ENCODE measurements around the gene SLC47A2. TPM values are rescaled to one million over a fixed set of nuclear protein-coding genes. Genes with fewer than 3 reads are reported as not detected.

Gene SLC47A2
- total and polyA plus RNA-seq, 9 of the 15 experiments (the other 6 are each of a cell fraction or from before 2014, with no cell fraction given) = not detected

GRCh38 chr17:19742495-19742894 lies 26.1 kb upstream of the SLC47A2 start:
- CTCF ChIA-PET (ENCODE audit: low intra/inter-chr PET ratio) = no interaction called here
- H3K36me3 ChIP-seq (ENCODE audit: control insufficient read depth, insufficient read depth, low read length) = no peaks in the 10 kb centered on the region
- intact Hi-C loops (cut with micrococcal nuclease) (no loop called here), in situ Hi-C loops (cut with MboI) (no loop called here)
- no peak overlapping the region for H3K4me2 ChIP-seq (ENCODE audit: insufficient read depth, low read length)
- ATAC-seq (no peak), FAIRE-seq (no peak), DNase-seq (ENCODE audit: extremely low read depth in 1 of 4, low spot score in 3 of 4) (no peak)
- no peak overlapping the region for H3K9ac ChIP-seq (ENCODE audit: insufficient read depth in 1 of 2, low read depth in 2 of 2, low read length in 2 of 2)
- H3K9me1 ChIP-seq (ENCODE audit: control insufficient read depth, insufficient read depth, low read length) = no peaks in the 10 kb centered on the region
- H3K4me1 ChIP-seq (replicated peaks in 1 of 2; ENCODE audit: control insufficient read depth in 2 of 2, insufficient read depth in 2 of 2, low read length in 2 of 2) = peaks cover 0 to 5% of the 10 kb centered on the region in 2 experiments; a peak in 1 of 5 replicates
- H3K9me3 ChIP-seq (replicated peaks; ENCODE audit: control insufficient read depth, insufficient read depth, low read depth, low read length) = no peaks in the 10 kb centered on the region
- no TSS peak for BruUV-seq (replicated peaks)
- no peak overlapping the region for H3K4me3 ChIP-seq
- no peak overlapping the region for H3K27ac ChIP-seq (ENCODE audit: extremely low read depth, low read depth, low read length)
- peaks cover 3 to 18% of the 10 kb centered on the region in 2 experiments; a peak in 4 of 5 replicates for H3K27me3 ChIP-seq (ENCODE audit: control insufficient read depth in 2 of 2, insufficient read depth in 2 of 2, low read length in 2 of 2)
- no peak for TF ChIP-seq BDP1 (IDR thresholded peaks at IDR 0.05; ENCODE audit: insufficient read depth, insufficient read length)
- no peak for TF ChIP-seq PURB (CRISPR knock-in tag; IDR thresholded peaks at IDR 0.05; ENCODE audit: low read depth)
- no peak for TF ChIP-seq CREM (IDR thresholded peaks at IDR 0.05; ENCODE audit: low read depth)
- no peak for TF ChIP-seq EHMT2 (IDR thresholded peaks at IDR 0.05)
- no peak for TF ChIP-seq NFE2 (IDR thresholded peaks at IDR 0.05; ENCODE audit: low read depth)
- TF ChIP-seq TAF7 (tag; IDR thresholded peaks at IDR 0.05) = no peak
- TF ChIP-seq ZBTB17 (CRISPR knock-in tag; IDR thresholded peaks at IDR 0.05) = no peak
- TF ChIP-seq ERF (CRISPR knock-in tag; IDR thresholded peaks at IDR 0.05) = no peak
- no peak for TF ChIP-seq CHD1 (IDR thresholded peaks at IDR 0.05; ENCODE audit: low read length)
- no peak for TF ChIP-seq PML (IDR thresholded peaks at IDR 0.05; ENCODE audit: low read length)
- TF ChIP-seq RFX5 (IDR thresholded peaks at IDR 0.05; ENCODE audit: low read depth, low read length) = no peak
- TF ChIP-seq ZNF766 (CRISPR knock-in tag; conservative IDR thresholded peaks at IDR 0.05) = no peak
- TF ChIP-seq DNMT1 (IDR thresholded peaks at IDR 0.05) = no peak
- no peak for TF ChIP-seq MED1 (CRISPR knock-in tag; IDR thresholded peaks at IDR 0.05; ENCODE audit: borderline replicate concordance)
- no peak for TF ChIP-seq ZNF583 (CRISPR knock-in tag; IDR thresholded peaks at IDR 0.05)
- no peak for TF ChIP-seq ZFX (CRISPR knock-in tag; IDR thresholded peaks at IDR 0.05)
- no peak for TF ChIP-seq E2F8 (IDR thresholded peaks at IDR 0.05; ENCODE audit: low read depth, partially characterized antibody)
- TF ChIP-seq HDAC2 (IDR thresholded peaks at IDR 0.05) = no peak
- TF ChIP-seq U2AF2 (optimal IDR thresholded peaks at IDR 0.05; ENCODE audit: low read depth, low read length) = no peak
- TF ChIP-seq TAL1 (IDR thresholded peaks at IDR 0.05) = no peak
- no peaks in the 10 kb centered on the region for H3K79me2 ChIP-seq (ENCODE audit: control insufficient read depth, insufficient read depth, low read length)
- 0% methylated on average over 2 of the region's 10 CpGs for WGBS (ENCODE audit: insufficient coverage, low coverage, missing lambda C conversion rate)
- H4K20me1 ChIP-seq (replicated peaks; ENCODE audit: control insufficient read depth, insufficient read depth, low read length) = no peaks in the 10 kb centered on the region
- no peak overlapping the region for H2AFZ ChIP-seq (ENCODE audit: low read depth, low read length)
- POLR2A ChIA-PET = no interaction called here
